GM13977 (cell line): ENCODE results near the gene RIPPLY1.

Source experiments
- DNase-seq: peaks from one replicate; pipeline ENCODE4 v3.0.0; 2012; ENCODE audit warnings: low spot score
- CTCF ChIP-seq: IDR thresholded peaks from 2 replicates; pipeline ENCODE4 v1.5.1; 2012; ENCODE audit warnings: mild to moderate bottlenecking, control low read depth; ENCODE audit not compliant: insufficient read depth; ENCODE audit errors: extremely low read depth, missing control alignments
- in situ Hi-C: fragments of 300-500 bp; cut with MboI; formaldehyde crosslinking; loops from one replicate; pipeline ENCODE4 v1.12.0; 2022; ENCODE audit warnings: low sequenced_read_pairs, low pct_unique_long_range_greater_than_20kb, mixed read lengths, inconsistent platforms; ENCODE audit not compliant: unreplicated experiment

RIPPLY1 gene

GRCh38 chrX:106903856-106904528 lies 851 bp upstream of the RIPPLY1 start:
- DNase-seq, result no peak
- no peak for TF ChIP-seq CTCF
- in situ Hi-C loops, result no loop called here

GRCh38 chrX:106902684-106903083 lies 457 bp downstream of the RIPPLY1 start:
- DNase-seq, result no peak
- TF ChIP-seq CTCF, result no peak
- in situ Hi-C loops, result no loop called here

- in situ Hi-C loops, result no loop called here
- no peak for TF ChIP-seq CTCF
- no peak for DNase-seq
Observed at GRCh38 chrX:106901781-106902219, 1.3 kb downstream of the RIPPLY1 start.

- no peak for TF ChIP-seq CTCF
- in situ Hi-C loops, result no loop called here
- DNase-seq, result no peak
Observed at GRCh38 chrX:106901341-106901740, 1.8 kb downstream of the RIPPLY1 start.

- in situ Hi-C loops, result no loop called here
- no peak for TF ChIP-seq CTCF
- DNase-seq, result no peak
Observed at GRCh38 chrX:106899841-106900240, 3.3 kb downstream of the RIPPLY1 start.

- in situ Hi-C loops, result no loop called here
- DNase-seq, result no peak
- no peak for TF ChIP-seq CTCF
Observed at GRCh38 chrX:106899276-106899675, 3.9 kb downstream of the RIPPLY1 start.
